K562 (cell line): Measurements from ENCODE around the gene TRIM65. TPM values are rescaled to one million over a fixed set of nuclear protein-coding genes. Genes with fewer than 3 reads are reported as not detected.

Source experiments
- ATAC-seq: fragments of 200-7000 bp; cut with Tn5 transposase; 3 replicates; pipeline ENCODE4 v1.9.1; 2020; ENCODE audit warnings: moderate library complexity
- BruUV-seq: library from RNA; stranded (reverse); fragments of 400-500 nt; replicated peaks from 2 replicates; lab custom pipeline; 2021; lab: Mats Ljungman, UMichigan
- CTCF ChIA-PET: fragments of 300-600 bp; formaldehyde crosslinking; extraction: SDS; loops from one replicate; lab custom pipeline; 2021; ENCODE audit warnings: low intra/inter-chr PET ratio; lab: Yijun Ruan, JAX
- POLR2A ChIA-PET: fragments of 300-600, 350-650 bp; sonication (Branson Sonifier 250); formaldehyde crosslinking; extraction: SDS; loops from one replicate; lab custom pipeline; 2021; ENCODE audit warnings: antibody characterized with exemption, inconsistent platforms; lab: Yijun Ruan, JAX
- DNase-seq, 4 experiments: peaks; one replicate each; pipeline versions ENCODE4 v3.0.0 to v3.0.0-alpha.2; 2011 to 2018; ENCODE audit warnings: low spot score in 3 of 4, mixed read lengths in 3 of 4; ENCODE audit errors: extremely low read depth in 1 of 4
- FAIRE-seq: peaks from 2 replicates; lab custom pipeline; 2011; peaks lifted over from hg19 to GRCh38; lab: Jason Lieb, UNC
- H2AFZ ChIP-seq: 2 replicates; pipeline ENCODE4 v1.6.0; 2011; ENCODE audit warnings: low read depth, low read length, control low read depth, inconsistent platforms
- H3K27ac ChIP-seq: fragments of 200-600 bp; 3 replicates; pipeline ENCODE4 v1.8.0; 2011; ENCODE audit warnings: low read depth, mild to moderate bottlenecking, control low read depth, inconsistent platforms, low read length, moderate library complexity, mixed read lengths; ENCODE audit errors: extremely low read depth
- H3K27me3 ChIP-seq, 2 experiments: fragments of 300-600 bp in 1 of 2; 2 replicates in 1 of 2; 3 replicates in 1 of 2; pipeline versions ENCODE4 v1.6.0 to v1.8.0; 2011; ENCODE audit warnings: inconsistent platforms in 2 of 2, low read length in 2 of 2, mild to moderate bottlenecking in 1 of 2, mixed read lengths in 1 of 2, moderate library complexity in 1 of 2; ENCODE audit not compliant: control insufficient read depth in 2 of 2, insufficient read depth in 2 of 2
- H3K36me3 ChIP-seq: fragments of 300-600 bp; 3 replicates; pipeline ENCODE4 v1.8.0; 2011; ENCODE audit warnings: mild to moderate bottlenecking, low read length, inconsistent platforms; ENCODE audit not compliant: control insufficient read depth, insufficient read depth
- H3K4me1 ChIP-seq, 2 experiments: fragments of 200-600 bp in 1 of 2; replicated peaks in 1 of 2; 2 replicates in 1 of 2; 3 replicates in 1 of 2; pipeline versions ENCODE4 v1.5.1 to v1.8.0; 2011; ENCODE audit warnings: inconsistent platforms in 2 of 2, low read length in 2 of 2, mild to moderate bottlenecking in 1 of 2, mixed read lengths in 1 of 2, moderate library complexity in 1 of 2; ENCODE audit not compliant: control insufficient read depth in 2 of 2, insufficient read depth in 2 of 2
- H3K4me2 ChIP-seq: 2 replicates; pipeline ENCODE4 v1.6.1; 2011; ENCODE audit warnings: low read length, control low read depth, inconsistent platforms, mixed read lengths; ENCODE audit not compliant: insufficient read depth
- H3K4me3 ChIP-seq: fragments of 200-600 bp; sonication (generic), shearing (Covaris generic); 2 replicates; pipeline ENCODE4 v1.5.1; 2016; ENCODE audit warnings: control low read depth, inconsistent platforms
- H3K79me2 ChIP-seq: fragments of 200-600 bp; 3 replicates; pipeline ENCODE4 v1.8.0; 2011; ENCODE audit warnings: low read length, inconsistent platforms; ENCODE audit not compliant: control insufficient read depth, insufficient read depth
- H3K9ac ChIP-seq, 2 experiments: 2 replicates each; pipeline versions ENCODE4 v1.6.0 to v1.6.1; 2011; ENCODE audit warnings: low read depth in 2 of 2, low read length in 2 of 2, control low read depth in 1 of 2, inconsistent platforms in 1 of 2, mild to moderate bottlenecking in 1 of 2, mixed read lengths in 1 of 2; ENCODE audit not compliant: insufficient read depth in 1 of 2
- H3K9me1 ChIP-seq: one replicate; pipeline ENCODE4 v1.6.0; 2011; ENCODE audit warnings: inconsistent platforms, mild to moderate bottlenecking, low read length, moderate library complexity; ENCODE audit not compliant: control insufficient read depth, insufficient read depth
- H3K9me3 ChIP-seq: replicated peaks from 2 replicates; pipeline ENCODE4 v1.5.1; 2011; ENCODE audit warnings: low read depth, low read length, inconsistent platforms; ENCODE audit not compliant: control insufficient read depth, insufficient read depth
- H4K20me1 ChIP-seq: replicated peaks from 2 replicates; pipeline ENCODE4 v1.6.1; 2011; ENCODE audit warnings: low read length, inconsistent platforms, mixed read lengths; ENCODE audit not compliant: control insufficient read depth, insufficient read depth
- BMI1 ChIP-seq: fragments of 150-350 bp; IDR thresholded peaks from 2 replicates; pipeline ENCODE4 v1.6.1; 2014; ENCODE audit warnings: low read length
- DEAF1 ChIP-seq: fragments of 450-650 bp; formaldehyde crosslinking; IDR thresholded peaks from 2 replicates; pipeline ENCODE4 v1.4.0; 2020; ENCODE audit warnings: mild to moderate bottlenecking, moderate library complexity
- MTA1 ChIP-seq: fragments of 450-650 bp; IDR thresholded peaks from 2 replicates; pipeline ENCODE4 v1.6.1; 2017; ENCODE audit warnings: borderline replicate concordance
- NFIC ChIP-seq: fragments of 450-650 bp; IDR thresholded peaks from 2 replicates; pipeline ENCODE4 v1.6.1; 2017; ENCODE audit warnings: mild to moderate bottlenecking, inconsistent platforms
- PML ChIP-seq: IDR thresholded peaks from 2 replicates; pipeline ENCODE4 v1.6.1; 2012; ENCODE audit warnings: low read length, inconsistent platforms
- ZBTB7A ChIP-seq: IDR thresholded peaks from 2 replicates; pipeline ENCODE4 v1.6.1; 2011; ENCODE audit warnings: low read depth, mild to moderate bottlenecking, low read length, moderate library complexity, borderline replicate concordance; ENCODE audit not compliant: control insufficient read depth
- ZNF12 ChIP-seq: sonication (generic); formaldehyde crosslinking; IDR thresholded peaks from 2 replicates; pipeline ENCODE4 v1.4.0; 2020; ENCODE audit warnings: mild to moderate bottlenecking, missing genetic modification reagents
- ZZZ3 ChIP-seq: fragments of 450-650 bp; IDR thresholded peaks from 2 replicates; pipeline ENCODE4 v1.6.1; 2016; ENCODE audit warnings: antibody characterized with exemption, mild to moderate bottlenecking, moderate library complexity
- WGBS: fragments of 100-300 bp; shearing (Covaris generic); methylation state at CpG from one replicate; pipeline ENCODE4 v1.1.6; 2016; ENCODE audit warnings: low coverage, mixed read lengths; ENCODE audit not compliant: insufficient coverage; ENCODE audit errors: missing lambda C conversion rate; 5-methylcytosine and 5-hydroxymethylcytosine counted together
- in situ Hi-C: fragments of 300-500 bp; cut with MboI; formaldehyde crosslinking; loops from 4 replicates; pipeline ENCODE4 v1.15.0; 2018; ENCODE audit warnings: inconsistent platforms, mixed read lengths
- intact Hi-C: fragments of 100-400 bp; cut with micrococcal nuclease; formaldehyde crosslinking; loops from 2 replicates; pipeline ENCODE4 v1.14.2; 2022
- polyA plus RNA-seq, 8 experiments: library from polyadenylated mRNA; depleted of rRNA in 4 of 8; stranded (reverse) in 5 of 8; unstranded in 3 of 8; fragments of >200 nt; fragmentation: Nextera tagmentation in 2 of 8; fragmentation: Illumina TruSeq in 1 of 8; extraction: Ambion mirVana in 2 of 8; extraction: Trizol in 1 of 8; gene quantifications; 2 replicates each; pipeline versions ENCODE4 v1.2.1 to v1.2.3, GENCODE V29; 2011 to 2014; ENCODE audit warnings: inconsistent platforms in 1 of 8, missing spikeins in 1 of 8
- total RNA-seq, 7 experiments: library from RNA; depleted of rRNA in 6 of 7; stranded (reverse); fragments of >200 nt in 6 of 7; fragmentation: Illumina TruSeq in 2 of 7; extraction: Trizol in 2 of 7; gene quantifications; 2 replicates each; pipeline versions ENCODE4 v1.2.1 to v1.2.3, GENCODE V29; 2011 to 2021; ENCODE audit warnings: low replicate concordance in 1 of 7

TRIM65 gene
- total and polyA plus RNA-seq, 9 of the 15 experiments (the other 6 are each of a cell fraction or from before 2014, with no cell fraction given) = 2.8 to 45.7 (median 22.9) TPM

- H3K9ac ChIP-seq = peak overlapping the region in 1 of 2 experiments; percentile 27; a peak in 2 of 4 replicates
- H3K4me3 ChIP-seq = no peak overlapping the region
- H4K20me1 ChIP-seq = no peaks in the 10 kb centered on the region
- H3K27me3 ChIP-seq = no peaks in the 10 kb centered on the region
- no peak overlapping the region for H3K4me2 ChIP-seq
- no peaks in the 10 kb centered on the region for H3K9me3 ChIP-seq
- H2AFZ ChIP-seq = no peak overlapping the region
- H3K27ac ChIP-seq = peak overlapping the region; percentile 8; the same call in 1 of the 3 replicates
- DNase-seq = no peak
- no TSS peak for BruUV-seq
- ChIA-PET CTCF (no interaction called here), POLR2A (interaction anchor here (0.5 to 15.9 kb wide), 11 partner anchors 12 to 122 kb away, joined by 3 to 169 read pairs (median 4); partner anchors contain the start of genes ACOX1, TEN1 and TRIM47)
- peaks cover 64% of the 10 kb centered on the region; the same call in 2 of the 3 replicates for H3K36me3 ChIP-seq
- ATAC-seq = no peak
- no peak for FAIRE-seq
- peaks cover 13 to 73% of the 10 kb centered on the region in 2 experiments; a peak in 4 of 5 replicates for H3K4me1 ChIP-seq
- peaks cover 4% of the 10 kb centered on the region for H3K9me1 ChIP-seq
- 89% methylated on average over 6 of the region's 8 CpGs for WGBS
- in situ Hi-C loops (no loop called here), intact Hi-C loops (no loop called here)
- H3K79me2 ChIP-seq = peaks cover 35% of the 10 kb centered on the region
- no peak for TF ChIP-seq BMI1
- no peak for TF ChIP-seq ZZZ3
- TF ChIP-seq ZBTB7A = 0 out of 2 replicates have a peak, but pooled peaks have one; percentile 8
- TF ChIP-seq PML = 0 out of 2 replicates have a peak, but pooled peaks have one; percentile 4
- TF ChIP-seq NFIC = peak; percentile 18; the same call in 1 of the 2 replicates
- TF ChIP-seq DEAF1 = no peak
- TF ChIP-seq ZNF12 = no peak
- TF ChIP-seq MTA1 = no peak
Observed at GRCh38 chr17:75898065-75898464, 1.3 kb upstream of the TRIM65 start.
